A549 (cell line): ENCODE data around the gene AZGP1.

Experiments used
- CBX8 ChIP-seq: fragments of 200-600 bp; sonication (generic); IDR thresholded peaks from 2 replicates; pipeline ENCODE4 v1.6.1; 2016
- EP300 ChIP-seq, 2 experiments: fragments of >200 bp; sonication (Bioruptor Twin); formaldehyde crosslinking; IDR thresholded peaks; 2 replicates in 1 of 2; 3 replicates in 1 of 2; pipeline ENCODE4 v1.6.1; 2016 to 2017
- HDAC2 ChIP-seq: fragments of 200-600 bp; sonication (generic); IDR thresholded peaks from 2 replicates; pipeline ENCODE4 v1.6.1; 2016
- HOXA7 ChIP-seq: fragments of 250-450 bp; sonication (Bioruptor Pico); IDR thresholded peaks from 2 replicates; pipeline ENCODE4 v1.5.0; 2020; ENCODE audit warnings: mild to moderate bottlenecking, moderate library complexity
- JUN ChIP-seq, 2 experiments: fragments of >200 bp; sonication (Bioruptor Twin); formaldehyde crosslinking; IDR thresholded peaks; 2 replicates in 1 of 2; 3 replicates in 1 of 2; pipeline ENCODE4 v1.6.1; 2016 to 2017
- MYC ChIP-seq: IDR thresholded peaks from 2 replicates; pipeline ENCODE4 v1.6.1; 2012; ENCODE audit warnings: mild to moderate bottlenecking, inconsistent platforms, low read length, improper control_type of control experiment, borderline replicate concordance
- POLR2A ChIP-seq: IDR thresholded peaks from 2 replicates; pipeline ENCODE4 v1.6.1; 2012; ENCODE audit warnings: mild to moderate bottlenecking, low read length
- RAD21 ChIP-seq, 2 experiments: fragments of >200 bp in 1 of 2; sonication (Bioruptor Twin) in 1 of 2; formaldehyde crosslinking in 1 of 2; IDR thresholded peaks in 1 of 2; conservative IDR thresholded peaks in 1 of 2; 2 replicates in 1 of 2; 3 replicates in 1 of 2; pipeline ENCODE4 v1.6.1; 2012 to 2018; ENCODE audit warnings: inconsistent platforms in 1 of 2
- TF ChIP-seq, protein P1 (sequence below): fragments of >200 bp; sonication (Bioruptor Twin); formaldehyde crosslinking; IDR thresholded peaks from 3 replicates; pipeline ENCODE4 v1.5.1; 2016
- TF ChIP-seq, protein P2 (sequence below): fragments of 200-600 bp; sonication (generic); IDR thresholded peaks from 2 replicates; pipeline ENCODE4 v1.6.1; 2016; ENCODE audit warnings: antibody characterized with exemption, mild to moderate bottlenecking, moderate library complexity
- TF ChIP-seq, protein P3 (sequence below): fragments of >200 bp; sonication (Bioruptor Twin); formaldehyde crosslinking; IDR thresholded peaks from 3 replicates; pipeline ENCODE4 v1.6.1; 2016
- TF ChIP-seq, protein P4 (sequence below): fragments of 450-650 bp; IDR thresholded peaks from 2 replicates; pipeline ENCODE4 v1.6.1; 2014; ENCODE audit warnings: antibody characterized with exemption
- TF ChIP-seq, protein P5 (sequence below): IDR thresholded peaks from 2 replicates; pipeline ENCODE4 v1.6.1; 2012
- TF ChIP-seq, protein P6 (sequence below): IDR thresholded peaks from 2 replicates; pipeline ENCODE4 v1.6.1; 2012; ENCODE audit warnings: low read depth, borderline replicate concordance

DNA sequence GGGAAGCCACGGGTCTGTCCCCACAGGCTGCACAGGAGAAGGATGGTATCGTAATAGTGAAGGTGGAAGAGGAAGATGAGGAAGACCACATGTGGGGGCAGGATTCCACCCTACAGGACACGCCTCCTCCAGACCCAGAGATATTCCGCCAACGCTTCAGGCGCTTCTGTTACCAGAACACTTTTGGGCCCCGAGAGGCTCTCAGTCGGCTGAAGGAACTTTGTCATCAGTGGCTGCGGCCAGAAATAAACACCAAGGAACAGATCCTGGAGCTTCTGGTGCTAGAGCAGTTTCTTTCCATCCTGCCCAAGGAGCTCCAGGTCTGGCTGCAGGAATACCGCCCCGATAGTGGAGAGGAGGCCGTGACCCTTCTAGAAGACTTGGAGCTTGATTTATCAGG, 47.7 kb upstream of the AZGP1 start:
- TF ChIP-seq POLR2A (no peak), MYC (no peak), HOXA7 (CRISPR knock-in tag) (no peak), CBX8 (no peak), EP300 (IDR thresholded peaks at IDR 0.05) (no peak), HDAC2 (no peak), RAD21 (conservative IDR thresholded peaks at IDR 0.05 in 1 of 2, IDR thresholded peaks at IDR 0.05 in 1 of 2) (no peak), JUN (IDR thresholded peaks at IDR 0.05) (no peak)
- TF ChIP-seq, protein P1, sequence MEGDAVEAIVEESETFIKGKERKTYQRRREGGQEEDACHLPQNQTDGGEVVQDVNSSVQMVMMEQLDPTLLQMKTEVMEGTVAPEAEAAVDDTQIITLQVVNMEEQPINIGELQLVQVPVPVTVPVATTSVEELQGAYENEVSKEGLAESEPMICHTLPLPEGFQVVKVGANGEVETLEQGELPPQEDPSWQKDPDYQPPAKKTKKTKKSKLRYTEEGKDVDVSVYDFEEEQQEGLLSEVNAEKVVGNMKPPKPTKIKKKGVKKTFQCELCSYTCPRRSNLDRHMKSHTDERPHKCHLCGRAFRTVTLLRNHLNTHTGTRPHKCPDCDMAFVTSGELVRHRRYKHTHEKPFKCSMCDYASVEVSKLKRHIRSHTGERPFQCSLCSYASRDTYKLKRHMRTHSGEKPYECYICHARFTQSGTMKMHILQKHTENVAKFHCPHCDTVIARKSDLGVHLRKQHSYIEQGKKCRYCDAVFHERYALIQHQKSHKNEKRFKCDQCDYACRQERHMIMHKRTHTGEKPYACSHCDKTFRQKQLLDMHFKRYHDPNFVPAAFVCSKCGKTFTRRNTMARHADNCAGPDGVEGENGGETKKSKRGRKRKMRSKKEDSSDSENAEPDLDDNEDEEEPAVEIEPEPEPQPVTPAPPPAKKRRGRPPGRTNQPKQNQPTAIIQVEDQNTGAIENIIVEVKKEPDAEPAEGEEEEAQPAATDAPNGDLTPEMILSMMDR, result no peak
- TF ChIP-seq, protein P2, sequence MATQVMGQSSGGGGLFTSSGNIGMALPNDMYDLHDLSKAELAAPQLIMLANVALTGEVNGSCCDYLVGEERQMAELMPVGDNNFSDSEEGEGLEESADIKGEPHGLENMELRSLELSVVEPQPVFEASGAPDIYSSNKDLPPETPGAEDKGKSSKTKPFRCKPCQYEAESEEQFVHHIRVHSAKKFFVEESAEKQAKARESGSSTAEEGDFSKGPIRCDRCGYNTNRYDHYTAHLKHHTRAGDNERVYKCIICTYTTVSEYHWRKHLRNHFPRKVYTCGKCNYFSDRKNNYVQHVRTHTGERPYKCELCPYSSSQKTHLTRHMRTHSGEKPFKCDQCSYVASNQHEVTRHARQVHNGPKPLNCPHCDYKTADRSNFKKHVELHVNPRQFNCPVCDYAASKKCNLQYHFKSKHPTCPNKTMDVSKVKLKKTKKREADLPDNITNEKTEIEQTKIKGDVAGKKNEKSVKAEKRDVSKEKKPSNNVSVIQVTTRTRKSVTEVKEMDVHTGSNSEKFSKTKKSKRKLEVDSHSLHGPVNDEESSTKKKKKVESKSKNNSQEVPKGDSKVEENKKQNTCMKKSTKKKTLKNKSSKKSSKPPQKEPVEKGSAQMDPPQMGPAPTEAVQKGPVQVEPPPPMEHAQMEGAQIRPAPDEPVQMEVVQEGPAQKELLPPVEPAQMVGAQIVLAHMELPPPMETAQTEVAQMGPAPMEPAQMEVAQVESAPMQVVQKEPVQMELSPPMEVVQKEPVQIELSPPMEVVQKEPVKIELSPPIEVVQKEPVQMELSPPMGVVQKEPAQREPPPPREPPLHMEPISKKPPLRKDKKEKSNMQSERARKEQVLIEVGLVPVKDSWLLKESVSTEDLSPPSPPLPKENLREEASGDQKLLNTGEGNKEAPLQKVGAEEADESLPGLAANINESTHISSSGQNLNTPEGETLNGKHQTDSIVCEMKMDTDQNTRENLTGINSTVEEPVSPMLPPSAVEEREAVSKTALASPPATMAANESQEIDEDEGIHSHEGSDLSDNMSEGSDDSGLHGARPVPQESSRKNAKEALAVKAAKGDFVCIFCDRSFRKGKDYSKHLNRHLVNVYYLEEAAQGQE, result no peak
- TF ChIP-seq, protein P3, sequence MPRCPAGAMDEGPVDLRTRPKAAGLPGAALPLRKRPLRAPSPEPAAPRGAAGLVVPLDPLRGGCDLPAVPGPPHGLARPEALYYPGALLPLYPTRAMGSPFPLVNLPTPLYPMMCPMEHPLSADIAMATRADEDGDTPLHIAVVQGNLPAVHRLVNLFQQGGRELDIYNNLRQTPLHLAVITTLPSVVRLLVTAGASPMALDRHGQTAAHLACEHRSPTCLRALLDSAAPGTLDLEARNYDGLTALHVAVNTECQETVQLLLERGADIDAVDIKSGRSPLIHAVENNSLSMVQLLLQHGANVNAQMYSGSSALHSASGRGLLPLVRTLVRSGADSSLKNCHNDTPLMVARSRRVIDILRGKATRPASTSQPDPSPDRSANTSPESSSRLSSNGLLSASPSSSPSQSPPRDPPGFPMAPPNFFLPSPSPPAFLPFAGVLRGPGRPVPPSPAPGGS, result no peak
- TF ChIP-seq, protein P4, sequence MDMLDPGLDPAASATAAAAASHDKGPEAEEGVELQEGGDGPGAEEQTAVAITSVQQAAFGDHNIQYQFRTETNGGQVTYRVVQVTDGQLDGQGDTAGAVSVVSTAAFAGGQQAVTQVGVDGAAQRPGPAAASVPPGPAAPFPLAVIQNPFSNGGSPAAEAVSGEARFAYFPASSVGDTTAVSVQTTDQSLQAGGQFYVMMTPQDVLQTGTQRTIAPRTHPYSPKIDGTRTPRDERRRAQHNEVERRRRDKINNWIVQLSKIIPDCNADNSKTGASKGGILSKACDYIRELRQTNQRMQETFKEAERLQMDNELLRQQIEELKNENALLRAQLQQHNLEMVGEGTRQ, result no peak
- TF ChIP-seq, protein P5, sequence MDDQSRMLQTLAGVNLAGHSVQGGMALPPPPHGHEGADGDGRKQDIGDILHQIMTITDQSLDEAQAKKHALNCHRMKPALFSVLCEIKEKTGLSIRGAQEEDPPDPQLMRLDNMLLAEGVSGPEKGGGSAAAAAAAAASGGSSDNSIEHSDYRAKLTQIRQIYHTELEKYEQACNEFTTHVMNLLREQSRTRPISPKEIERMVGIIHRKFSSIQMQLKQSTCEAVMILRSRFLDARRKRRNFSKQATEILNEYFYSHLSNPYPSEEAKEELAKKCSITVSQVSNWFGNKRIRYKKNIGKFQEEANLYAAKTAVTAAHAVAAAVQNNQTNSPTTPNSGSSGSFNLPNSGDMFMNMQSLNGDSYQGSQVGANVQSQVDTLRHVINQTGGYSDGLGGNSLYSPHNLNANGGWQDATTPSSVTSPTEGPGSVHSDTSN, result no peak
- TF ChIP-seq, protein P6, sequence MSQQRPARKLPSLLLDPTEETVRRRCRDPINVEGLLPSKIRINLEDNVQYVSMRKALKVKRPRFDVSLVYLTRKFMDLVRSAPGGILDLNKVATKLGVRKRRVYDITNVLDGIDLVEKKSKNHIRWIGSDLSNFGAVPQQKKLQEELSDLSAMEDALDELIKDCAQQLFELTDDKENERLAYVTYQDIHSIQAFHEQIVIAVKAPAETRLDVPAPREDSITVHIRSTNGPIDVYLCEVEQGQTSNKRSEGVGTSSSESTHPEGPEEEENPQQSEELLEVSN, result no peak
